ENCODE results near the gene SLC35E4. TPM values are rescaled to one million over a fixed set of nuclear protein-coding genes. Genes with fewer than 3 reads are reported as not detected.

Gene SLC35E4
- total RNA-seq, 1 experiment from 2014 or later, result 2.9 TPM

GRCh38 chr22:30640361-30640760 lies 4.8 kb downstream of the SLC35E4 start:
- POLR2A ChIA-PET, result interaction anchor here (0.7 kb wide), 1 partner anchor 29 kb away, joined by 4 read pairs; no protein-coding TSS in a partner anchor
- no peak overlapping the region for H3K27ac Mint-ChIP-seq (ENCODE audit: low read depth, unreplicated experiment)
- no peaks in the 10 kb centered on the region for H3K27me3 Mint-ChIP-seq (ENCODE audit: insufficient read depth, unreplicated experiment)
- DNase-seq (ENCODE audit: unreplicated experiment), result no peak
- CTCF ChIA-PET, result no interaction called here
- no peak overlapping the region for H3K4me3 Mint-ChIP-seq (ENCODE audit: unreplicated experiment)
- H3K9me3 Mint-ChIP-seq (ENCODE audit: unreplicated experiment), result no peaks in the 10 kb centered on the region
- no peak for TF ChIP-seq CTCF (IDR thresholded peaks at IDR 0.05; ENCODE audit: unreplicated experiment)
- H3K4me1 Mint-ChIP-seq (ENCODE audit: insufficient read depth, unreplicated experiment), result no peaks in the 10 kb centered on the region
- no peaks in the 10 kb centered on the region for H3K36me3 Mint-ChIP-seq (ENCODE audit: insufficient read depth, unreplicated experiment)
- intact Hi-C loops (cut with micrococcal nuclease), result no loop called here
- no TSS peak for BruUV-seq (replicated peaks)

GRCh38 chr22:30640839-30641430 lies 5.4 kb downstream of the SLC35E4 start:
- Mint-ChIP-seq H3K27ac (ENCODE audit: low read depth, unreplicated experiment) (no peak overlapping the region), H3K9me3 (ENCODE audit: unreplicated experiment) (no peaks in the 10 kb centered on the region), H3K36me3 (ENCODE audit: insufficient read depth, unreplicated experiment) (no peaks in the 10 kb centered on the region), H3K27me3 (ENCODE audit: insufficient read depth, unreplicated experiment) (no peaks in the 10 kb centered on the region), H3K4me3 (ENCODE audit: unreplicated experiment) (no peak overlapping the region), H3K4me1 (ENCODE audit: insufficient read depth, unreplicated experiment) (no peaks in the 10 kb centered on the region)
- BruUV-seq (replicated peaks), result no TSS peak
- DNase-seq (ENCODE audit: unreplicated experiment), result no peak
- intact Hi-C loops (cut with micrococcal nuclease), result no loop called here
- POLR2A ChIA-PET, result no interaction called here
- TF ChIP-seq CTCF (IDR thresholded peaks at IDR 0.05; ENCODE audit: unreplicated experiment), result no peak
- CTCF ChIA-PET, result no interaction called here

- no peak overlapping the region for H3K27ac Mint-ChIP-seq (ENCODE audit: low read depth, unreplicated experiment)
- no peak for DNase-seq (ENCODE audit: unreplicated experiment)
- CTCF ChIA-PET, result interaction anchor here (0.6 to 2.0 kb wide), 4 partner anchors 10 to 325 kb away, joined by 3 to 14 read pairs (median 4); partner anchors contain the start of gene MORC2
These were observed 7.7 kb downstream of the SLC35E4 start for GRCh38 chr22:30643055-30643875.

More at GRCh38 chr22:30643055-30643875, 7.7 kb downstream of the SLC35E4 start:
- H3K27me3 Mint-ChIP-seq (ENCODE audit: insufficient read depth, unreplicated experiment), result no peaks in the 10 kb centered on the region
- intact Hi-C loops (cut with micrococcal nuclease), result no loop called here
- no peak overlapping the region for H3K4me3 Mint-ChIP-seq (ENCODE audit: unreplicated experiment)
- H3K36me3 Mint-ChIP-seq (ENCODE audit: insufficient read depth, unreplicated experiment), result no peaks in the 10 kb centered on the region
- H3K9me3 Mint-ChIP-seq (ENCODE audit: unreplicated experiment), result no peaks in the 10 kb centered on the region
- TF ChIP-seq CTCF (IDR thresholded peaks at IDR 0.05; ENCODE audit: unreplicated experiment), result no peak
- BruUV-seq (replicated peaks), result no TSS peak
- no peaks in the 10 kb centered on the region for H3K4me1 Mint-ChIP-seq (ENCODE audit: insufficient read depth, unreplicated experiment)
- POLR2A ChIA-PET, result interaction anchor here (1.0 kb wide), 1 partner anchor 8 kb away, joined by 4 read pairs; the partner anchor contains the start of gene SLC35E4
